ENCODE measurements around the gene CLIP2.
"Not testable (repeated sequence)": the region's sequence is repeated elsewhere in the genome, so short reads cannot be mapped to it uniquely, and the experiment has no call there.

The CLIP2 gene

DNA sequence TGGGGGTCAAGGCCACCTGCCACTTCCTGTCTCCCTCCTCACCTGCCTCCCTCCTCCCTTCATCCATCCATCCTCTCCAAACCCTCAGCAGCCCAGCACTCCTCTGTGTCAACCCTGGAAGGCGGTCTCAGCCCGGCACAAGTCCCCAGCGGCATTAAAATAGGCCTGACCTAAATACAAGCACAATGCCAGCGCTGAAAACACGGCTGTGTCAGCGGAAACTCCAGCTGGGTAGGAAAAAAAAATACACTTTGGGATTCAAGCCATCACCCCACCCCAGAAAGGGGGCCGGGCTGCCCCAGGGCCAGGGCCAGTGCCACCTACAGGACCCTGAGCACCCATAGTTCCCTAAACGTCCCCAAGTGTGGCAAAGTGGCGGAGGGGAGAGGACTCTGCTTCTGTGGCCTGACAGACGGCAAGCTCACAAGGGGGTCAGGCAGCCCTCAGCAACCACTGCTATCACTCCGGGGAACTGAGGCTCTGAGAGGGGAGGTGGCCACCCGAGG, 141.8 kb downstream of the CLIP2 start:
- no peak for DNase-seq (ENCODE audit: low read depth in 2 of 2)

DNA sequence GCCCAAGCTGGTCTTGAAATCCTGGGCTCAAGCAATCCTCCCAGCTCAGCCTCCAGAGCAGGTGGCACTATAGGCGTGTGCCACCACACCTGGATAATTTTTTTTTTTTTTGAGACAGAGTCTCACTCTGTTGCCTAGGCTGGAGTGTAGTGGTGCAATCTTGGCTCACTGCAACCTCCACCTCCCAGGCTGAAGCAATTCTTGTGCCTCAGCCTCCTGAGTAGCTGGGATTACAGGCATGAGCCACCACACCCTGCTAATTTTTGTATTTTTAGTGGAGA, 148.0 kb downstream of the CLIP2 start:
- DNase-seq (ENCODE audit: low read depth in 2 of 2): not testable (repeated sequence)

DNA sequence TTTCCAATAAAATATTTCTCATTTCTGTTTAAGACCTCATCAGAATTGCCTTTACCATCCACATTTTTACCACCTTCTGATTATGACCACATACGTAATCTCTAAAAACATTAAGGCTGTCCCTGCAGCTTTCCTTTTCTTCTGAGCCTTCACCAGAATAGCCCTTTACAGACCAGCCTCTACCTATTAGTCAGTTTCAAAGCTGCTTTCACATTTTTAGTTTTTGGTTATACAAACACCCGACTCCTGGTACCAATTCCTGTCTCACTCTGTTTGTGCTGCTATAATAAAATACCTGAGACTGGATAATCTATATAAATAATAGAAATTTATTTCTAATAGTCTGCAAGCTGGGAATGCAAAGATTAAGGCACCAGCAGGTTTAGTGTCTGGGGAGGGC, 149.1 kb downstream of the CLIP2 start:
- DNase-seq (ENCODE audit: low read depth in 2 of 2): no peak

DNA sequence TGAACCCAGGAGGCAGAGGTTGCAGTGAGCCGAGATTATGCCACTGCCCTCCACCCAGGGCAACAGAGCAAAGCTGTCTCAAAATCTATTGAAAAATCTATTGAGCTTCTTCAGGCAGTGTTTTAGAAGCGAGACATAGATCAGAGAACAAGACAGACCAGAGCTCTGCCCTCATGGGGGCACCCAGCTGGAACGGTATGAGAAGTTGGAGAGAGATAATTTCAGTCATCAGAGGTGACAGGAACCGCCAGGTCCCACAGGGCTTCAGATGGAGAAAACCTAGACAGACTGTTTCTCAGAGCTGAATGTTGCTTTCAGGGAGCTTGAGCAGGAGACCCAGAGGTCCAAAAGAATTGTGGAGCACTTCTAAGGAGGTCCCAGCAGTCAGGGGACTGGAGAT, 150.3 kb downstream of the CLIP2 start:
- no peak for DNase-seq (ENCODE audit: low read depth in 2 of 2)

DNA sequence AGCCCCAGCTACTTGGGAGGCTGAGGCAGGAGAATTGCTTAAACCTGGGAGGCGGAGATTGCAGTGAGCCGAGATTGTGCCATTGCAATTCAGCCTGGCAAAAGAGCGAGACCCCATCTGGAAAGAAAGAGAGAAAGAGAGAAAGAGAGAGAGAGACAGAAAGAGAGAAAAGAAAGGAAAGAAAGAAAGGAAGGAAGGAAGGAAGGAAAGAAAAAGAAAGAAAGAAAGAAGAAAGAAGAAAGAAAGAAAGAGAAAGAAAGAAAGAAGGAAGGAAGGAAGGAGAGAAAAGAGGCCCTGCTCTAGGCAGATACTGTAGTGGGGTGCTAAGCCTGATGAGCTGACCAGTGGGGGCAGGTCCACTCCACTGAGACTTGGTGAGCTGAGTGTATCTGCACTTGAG, 150.9 kb downstream of the CLIP2 start:
- DNase-seq (ENCODE audit: low read depth in 2 of 2): not testable (repeated sequence)

DNA sequence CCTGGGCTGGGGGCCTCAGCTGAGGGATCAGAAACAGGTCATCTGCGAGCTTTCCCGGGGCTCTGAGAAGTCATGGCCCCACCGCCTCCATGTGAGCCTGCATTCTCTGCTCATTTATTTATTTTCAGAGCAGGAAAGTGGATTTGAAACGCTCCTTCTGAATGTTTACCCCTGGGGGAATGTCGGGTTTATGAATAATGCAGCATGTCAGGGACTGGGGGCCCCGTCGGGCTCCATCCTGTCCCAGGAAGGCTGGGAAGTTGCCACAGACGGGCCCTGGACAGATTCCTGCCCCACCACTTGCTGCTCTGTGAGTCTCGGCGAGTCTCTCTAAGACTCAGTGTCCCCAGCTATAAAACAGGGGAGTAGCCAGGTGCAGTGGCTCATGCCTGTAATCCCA, 152.6 kb downstream of the CLIP2 start:
- no peak for DNase-seq (ENCODE audit: low read depth in 2 of 2)

DNA sequence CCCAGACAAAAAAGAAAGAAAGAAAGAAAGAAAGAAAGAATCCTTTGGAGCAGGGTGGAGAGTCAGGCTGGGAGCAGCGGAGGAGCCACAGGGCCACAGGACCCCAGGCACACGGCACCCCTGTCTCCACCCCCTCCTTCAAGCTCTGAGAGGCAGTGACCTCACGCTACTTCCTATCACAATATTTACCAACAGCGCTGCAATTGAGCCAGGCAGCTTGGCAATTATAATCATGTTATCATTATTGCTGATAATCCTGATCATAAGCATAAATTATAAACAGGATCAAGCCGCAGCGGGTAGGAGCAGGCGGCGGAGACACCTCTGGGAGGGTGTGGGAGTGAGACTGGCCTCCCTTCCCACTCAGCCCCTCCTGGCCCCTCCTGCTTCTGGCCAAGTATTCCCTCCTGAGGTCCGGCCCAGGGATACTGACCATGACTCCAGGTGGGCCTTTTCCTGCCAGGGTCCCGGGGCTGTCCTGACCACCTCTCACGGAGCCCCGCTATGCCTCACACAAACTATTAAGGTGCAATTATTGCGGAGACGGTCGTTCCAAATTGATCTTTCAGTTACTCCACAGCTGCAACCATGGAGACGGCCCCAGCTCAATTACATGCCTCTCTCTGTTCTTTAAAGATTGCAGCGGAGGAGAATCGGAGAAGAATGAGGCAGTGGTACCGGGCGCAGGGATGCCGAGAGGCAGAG, 154.5 kb downstream of the CLIP2 start:
- no peak for DNase-seq (ENCODE audit: low read depth in 2 of 2)

DNA sequence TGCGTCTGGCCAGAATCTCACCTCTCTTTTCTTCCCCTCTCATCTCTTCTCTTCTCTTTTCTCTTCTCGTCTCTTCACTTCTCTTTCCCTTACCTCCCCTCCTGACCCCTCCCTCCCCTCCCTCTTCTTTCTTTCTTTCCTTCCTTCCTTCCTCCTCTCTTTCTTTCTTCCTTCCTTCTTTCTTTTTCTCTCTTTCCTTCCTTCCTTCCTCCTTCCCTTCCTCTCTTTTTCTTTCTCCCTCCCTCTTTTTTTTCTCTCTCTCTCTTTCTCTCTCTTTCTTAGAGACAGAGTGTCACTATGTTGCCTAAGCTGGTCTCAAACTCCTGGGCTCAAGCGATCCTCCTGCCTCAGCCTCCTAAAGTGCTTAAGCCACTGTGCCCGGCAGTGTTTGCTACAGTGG, 159.9 kb downstream of the CLIP2 start:
- no peak for DNase-seq (ENCODE audit: low read depth in 2 of 2)

DNA sequence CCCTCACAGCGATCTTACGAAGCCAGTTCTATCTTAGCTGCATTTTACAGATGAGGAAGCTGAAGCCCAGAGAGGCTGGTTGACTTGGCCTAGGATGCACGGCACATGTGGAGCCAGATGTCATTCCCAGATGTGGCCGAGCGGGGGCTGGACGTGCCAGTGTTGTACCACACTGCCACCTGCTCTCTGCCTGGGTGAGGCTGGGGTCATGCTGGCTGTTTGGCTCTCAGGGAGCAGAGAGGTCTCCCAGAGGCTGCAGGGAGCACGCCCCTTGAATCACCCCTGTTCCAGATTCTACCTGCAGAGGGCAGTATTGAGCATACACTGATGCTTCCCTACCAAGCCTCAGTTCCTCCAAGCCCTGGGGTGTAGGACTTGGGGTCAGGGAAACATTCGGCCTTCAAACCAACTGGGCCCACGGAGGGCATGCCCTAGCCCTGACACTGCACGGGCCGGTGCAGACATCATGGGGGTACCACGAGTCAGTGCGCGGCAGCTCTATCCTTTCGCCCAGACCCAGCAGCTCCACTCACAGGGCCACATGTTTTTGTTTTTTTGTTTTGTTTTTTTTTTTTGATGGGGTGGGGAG, 160.7 kb downstream of the CLIP2 start:
- peak; percentile 39 to 54 for DNase-seq (ENCODE audit: low read depth in 2 of 2)

DNA sequence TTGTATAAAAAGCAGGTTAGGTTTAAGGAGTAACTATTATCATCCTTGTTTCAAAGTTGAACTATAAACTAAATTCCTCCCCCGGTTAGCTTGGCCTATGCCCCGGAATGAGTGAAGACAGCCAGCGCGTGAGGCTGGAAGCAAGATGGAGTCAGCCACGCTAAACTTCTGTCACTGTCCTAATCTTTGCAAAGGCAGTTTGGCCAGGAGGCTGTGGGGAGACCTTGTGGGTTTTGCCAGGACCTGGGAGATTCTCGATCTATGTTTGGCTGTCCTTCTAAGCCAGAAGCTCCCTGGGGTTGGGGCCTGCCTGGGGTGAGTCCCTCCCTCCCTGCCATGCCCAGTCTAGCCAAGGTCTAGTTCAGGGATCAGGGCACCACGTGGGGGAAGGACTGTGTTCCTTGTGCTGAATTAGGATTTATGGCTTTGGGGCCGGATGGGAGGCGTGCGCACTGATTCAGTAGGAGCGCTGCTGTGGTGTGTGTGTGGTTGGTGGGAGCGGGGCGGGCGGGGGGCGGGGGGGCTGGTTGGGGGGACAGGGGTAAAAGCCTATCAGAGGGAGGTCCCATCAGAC, 163.6 kb downstream of the CLIP2 start:
- DNase-seq (ENCODE audit: low read depth in 2 of 2): no peak

DNA sequence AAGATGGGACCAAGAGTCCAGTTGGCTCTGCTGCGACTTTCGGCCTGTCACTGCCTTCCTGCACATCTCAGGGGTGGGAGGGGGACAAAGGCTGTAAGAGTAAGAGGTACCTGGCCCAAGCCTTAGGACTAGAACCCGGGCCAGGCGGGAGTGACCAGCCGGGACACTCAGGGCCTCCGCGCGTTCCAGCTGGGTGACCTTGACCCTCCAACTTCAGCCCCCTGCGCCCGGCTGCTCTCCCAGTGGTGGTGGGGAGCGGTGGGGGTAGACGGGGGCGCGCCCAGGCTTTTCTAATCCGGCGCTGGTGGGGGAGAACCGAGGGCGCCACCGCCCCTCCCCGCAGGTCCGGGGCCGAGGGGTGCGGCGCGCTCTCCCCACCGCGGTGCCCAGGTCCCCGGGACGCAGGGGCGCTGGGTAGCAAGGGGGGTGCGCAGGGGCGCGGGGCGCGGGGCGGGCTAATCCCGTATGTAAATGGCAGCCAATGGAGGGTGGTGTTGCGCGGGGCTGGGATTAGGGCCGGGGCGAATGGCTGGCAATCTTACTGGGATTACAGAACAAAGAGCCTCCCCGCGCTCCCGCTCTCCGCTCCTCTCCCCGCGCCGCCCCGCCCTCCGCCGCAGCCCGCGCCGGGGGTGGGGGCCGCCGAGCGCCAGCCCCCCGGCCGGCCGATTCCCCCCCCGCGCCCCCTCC, 164.3 kb downstream of the CLIP2 start, which contains the start of gene GTF2IRD1:
Gene GTF2IRD1 (plus strand): TSS at position 585 of the 690 bp plus-strand sequence. CDS start 54,175 bp downstream, outside the sequence.
- peak in 1 of 2 donors; percentile 25 for DNase-seq (ENCODE audit: low read depth in 2 of 2)

DNA sequence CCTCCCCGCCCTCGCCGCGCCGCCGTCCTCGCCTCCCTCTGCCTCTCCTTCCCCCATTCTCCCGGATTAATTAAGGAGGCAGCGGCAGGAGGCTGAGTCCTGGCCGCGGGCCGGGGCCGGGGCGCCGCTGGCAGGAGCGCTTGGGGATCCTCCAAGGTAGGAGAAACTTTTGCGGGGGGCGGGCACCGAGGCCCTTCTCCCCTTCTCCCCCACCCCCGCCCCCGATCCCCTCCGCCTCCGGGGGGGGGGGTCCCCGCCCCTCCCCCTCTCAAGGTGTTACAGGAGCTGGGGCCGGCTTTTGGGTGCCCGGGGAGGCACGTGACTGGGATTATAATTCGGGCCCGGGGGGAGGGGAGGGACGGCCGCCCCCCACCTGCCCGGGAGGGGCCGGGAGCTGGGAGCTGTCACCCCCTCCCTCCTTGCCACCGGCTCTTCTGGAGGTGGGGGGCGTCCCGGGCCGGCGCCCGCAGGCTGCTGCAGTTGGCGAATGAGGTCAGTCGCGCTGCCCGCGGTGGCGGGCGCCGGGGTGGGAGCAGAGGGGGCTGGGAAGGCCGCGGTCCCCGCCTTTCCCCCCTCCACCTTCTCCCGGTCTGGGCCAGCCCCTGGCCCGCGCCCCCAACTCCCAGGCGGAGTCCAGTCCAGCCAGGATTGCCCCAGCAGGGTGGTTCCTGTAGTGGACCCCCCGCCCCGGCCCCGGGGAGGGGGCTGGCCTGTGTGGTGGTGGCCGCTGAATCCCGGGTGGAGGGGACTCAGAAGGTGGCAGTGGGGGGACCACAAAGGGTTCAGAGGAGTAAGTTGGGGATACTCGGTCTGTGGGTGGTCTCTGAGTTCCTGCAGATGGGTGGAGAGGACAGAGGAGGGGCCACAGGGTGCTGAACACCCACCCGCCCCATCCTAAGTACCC, 165.1 kb downstream of the CLIP2 start:
- no peak for DNase-seq (ENCODE audit: low read depth in 2 of 2)

DNA sequence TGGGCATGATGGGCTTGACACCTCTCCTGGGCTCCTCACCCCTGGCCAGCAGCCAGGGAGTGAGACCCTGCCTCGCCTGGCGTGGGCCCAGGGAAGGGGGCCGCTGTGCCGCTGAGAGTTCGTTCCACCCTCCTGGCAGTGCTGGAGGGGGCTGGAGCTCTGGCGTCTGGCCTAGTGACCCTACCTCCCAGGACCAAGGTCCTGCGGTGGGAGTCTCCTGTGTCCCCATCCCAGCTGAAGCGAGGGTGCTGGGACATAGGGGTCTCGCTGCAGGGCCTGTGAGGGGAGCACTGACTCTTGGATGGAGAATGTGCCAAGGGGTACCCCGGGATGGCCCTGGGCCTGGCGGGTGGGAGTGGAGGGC, 165.7 kb downstream of the CLIP2 start:
- no peak for DNase-seq (ENCODE audit: low read depth in 2 of 2)

DNA sequence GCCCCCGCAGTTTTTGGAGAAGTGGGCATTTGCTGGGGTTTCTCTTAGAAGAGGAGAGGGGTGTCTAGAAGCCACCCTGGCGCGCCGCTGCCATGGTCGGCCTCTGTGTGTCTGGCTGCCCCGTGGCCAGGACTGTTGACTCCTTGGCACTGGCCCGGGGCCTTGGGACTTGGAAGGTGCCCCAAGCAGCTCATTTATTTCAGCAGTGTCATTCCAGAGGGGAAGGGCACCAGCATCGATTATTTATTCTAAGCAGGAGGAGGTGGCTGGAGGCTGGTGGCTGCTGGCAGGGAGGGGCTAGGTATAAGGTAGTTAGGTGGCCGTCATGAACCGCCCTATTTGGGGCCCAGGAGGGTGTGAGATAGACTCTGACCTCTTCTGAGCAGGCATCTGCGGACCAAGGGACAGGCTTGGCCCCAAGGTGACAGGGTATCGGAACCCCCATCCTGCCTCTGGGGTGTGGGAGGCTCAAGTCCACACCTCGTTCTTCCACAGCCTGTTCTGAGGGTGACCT, 166.1 kb downstream of the CLIP2 start:
- no peak for DNase-seq (ENCODE audit: low read depth in 2 of 2)
